GM10847 (cell line): ENCODE results near the gene ADAMTS10.

ENCODE experiments used
- POLR2A ChIP-seq: IDR thresholded peaks from 2 replicates; pipeline ENCODE4 v1.6.1; 2011; ENCODE audit not compliant: insufficient read length; ENCODE audit errors: extremely low read depth

ADAMTS10 gene

GRCh38 chr19:8610041-8610935 lies at the start of gene ADAMTS10:
ADAMTS10 (minus strand) TSS chr19:8610715; CDS start chr19:8605710, 5,005 bp downstream.
- no peak for TF ChIP-seq POLR2A

GRCh38 chr19:8659905-8660304 lies 49.4 kb upstream of the ADAMTS10 start:
- TF ChIP-seq POLR2A = no peak

DNA sequence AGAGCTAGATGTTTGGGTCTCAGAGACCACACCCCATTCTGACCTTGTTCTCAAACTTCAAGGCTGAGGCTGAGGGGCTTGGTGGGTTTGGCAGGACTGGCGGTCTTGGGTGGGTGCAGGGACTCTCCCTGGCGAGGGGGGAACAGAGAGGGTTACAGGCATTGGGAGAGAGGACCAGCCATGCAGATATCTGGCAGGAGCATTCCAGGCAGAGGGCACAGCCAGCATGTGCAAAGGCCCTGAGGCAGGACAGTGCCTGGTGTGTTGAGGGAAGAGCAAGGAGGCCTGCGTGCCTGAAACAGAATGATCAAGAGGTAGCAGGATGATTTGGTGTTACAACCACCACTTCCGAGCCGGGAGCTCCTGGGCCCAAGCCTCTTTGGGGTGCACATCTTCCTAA lies 47.4 kb upstream of the ADAMTS10 start:
- no peak for TF ChIP-seq POLR2A

- TF ChIP-seq POLR2A = no peak
Observed at GRCh38 chr19:8655340-8655709, 44.8 kb upstream of the ADAMTS10 start.

DNA sequence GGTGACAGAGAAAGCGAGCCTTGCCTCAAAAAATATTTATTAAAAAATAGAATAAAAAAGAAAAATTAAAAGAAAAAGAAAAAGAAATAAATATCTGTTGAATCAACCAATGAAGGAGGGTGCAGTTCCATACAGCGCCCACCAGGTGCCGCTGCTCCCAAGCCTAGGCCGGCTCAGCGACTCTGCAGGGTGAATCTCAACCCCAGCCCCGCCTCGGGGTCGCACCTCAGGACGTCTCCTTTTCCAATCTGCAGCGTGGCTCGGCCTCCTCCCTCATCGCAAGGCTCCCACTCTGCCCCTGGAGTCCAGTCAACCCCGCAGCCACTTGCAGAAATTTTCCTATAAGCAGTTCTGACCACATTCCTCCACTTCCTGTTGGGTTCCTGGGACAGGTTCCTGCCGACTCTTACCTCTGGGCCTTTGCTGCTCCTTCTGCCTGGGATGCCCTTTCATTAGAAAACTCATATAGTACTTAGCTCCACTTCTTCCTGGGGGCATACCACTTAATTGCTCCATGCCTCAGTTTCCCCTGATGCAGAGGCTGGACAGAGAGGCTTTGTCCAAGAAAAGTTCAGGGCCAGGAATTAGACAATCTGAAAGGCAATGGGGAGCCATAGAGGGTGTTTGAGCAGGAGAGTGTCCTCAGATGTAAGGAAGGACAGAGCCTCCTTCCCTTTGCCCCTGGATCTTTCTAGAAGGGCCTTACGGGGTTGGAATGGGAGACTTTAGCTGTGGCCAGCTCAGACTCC lies 44.2 kb upstream of the ADAMTS10 start:
- no peak for TF ChIP-seq POLR2A

DNA sequence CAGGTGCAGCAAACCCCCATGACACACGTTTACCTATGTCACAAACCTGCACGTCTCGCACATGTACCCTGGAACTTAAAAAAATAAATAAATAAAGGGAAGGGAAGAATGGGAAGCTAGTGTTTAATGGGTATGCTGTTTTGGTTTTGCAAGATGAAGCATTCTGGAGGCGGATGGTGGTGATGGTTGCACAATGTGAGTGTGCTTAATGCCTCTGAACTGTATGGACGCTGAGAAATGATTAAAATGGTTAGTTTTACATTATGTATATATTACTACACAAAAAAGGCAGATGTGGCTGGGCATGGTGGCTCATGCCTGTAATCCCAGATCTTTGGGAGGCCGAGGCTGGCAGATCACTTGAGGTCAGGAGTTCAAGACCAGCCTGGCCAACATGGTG lies 37.7 kb upstream of the ADAMTS10 start:
- TF ChIP-seq POLR2A = no peak

DNA sequence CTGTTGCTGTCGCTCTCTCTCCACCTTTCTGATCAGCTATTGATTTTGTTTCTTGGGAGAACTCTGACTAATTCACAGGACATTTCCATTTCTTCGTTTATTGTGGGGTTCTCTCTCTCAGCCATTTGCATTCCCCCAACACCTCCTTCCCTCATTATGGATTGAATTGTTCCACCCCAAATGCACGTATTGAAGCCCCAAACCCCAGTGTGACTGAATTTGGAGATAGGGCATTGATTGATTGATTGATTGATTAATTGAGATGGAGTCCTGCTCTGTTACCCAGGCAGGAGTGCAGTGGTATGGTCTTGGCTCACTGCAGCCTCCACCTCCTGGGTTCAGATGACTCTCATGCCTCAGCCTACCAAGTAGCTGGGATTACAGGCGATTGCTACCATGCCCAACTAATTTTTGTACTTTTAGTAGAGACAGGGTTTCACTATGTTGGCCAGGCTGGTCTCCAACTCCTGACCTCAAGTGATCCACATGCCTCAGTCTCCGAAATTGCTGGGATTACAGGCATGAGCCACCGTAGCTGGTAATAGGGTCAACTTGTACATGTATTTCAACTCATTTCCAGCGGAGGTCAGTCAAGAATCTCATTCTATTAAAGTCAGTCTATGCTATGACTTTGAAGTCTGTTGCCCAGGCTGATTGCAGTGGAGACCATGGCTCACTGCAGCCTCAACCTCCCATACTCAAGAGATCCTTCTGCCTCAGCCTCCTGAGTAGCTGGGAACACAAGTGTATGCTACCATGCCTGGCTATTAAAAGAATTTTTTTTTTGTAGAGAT lies 33.5 kb upstream of the ADAMTS10 start:
- TF ChIP-seq POLR2A = no peak

GRCh38 chr19:8642561-8642960 lies 32.0 kb upstream of the ADAMTS10 start:
- no peak for TF ChIP-seq POLR2A

DNA sequence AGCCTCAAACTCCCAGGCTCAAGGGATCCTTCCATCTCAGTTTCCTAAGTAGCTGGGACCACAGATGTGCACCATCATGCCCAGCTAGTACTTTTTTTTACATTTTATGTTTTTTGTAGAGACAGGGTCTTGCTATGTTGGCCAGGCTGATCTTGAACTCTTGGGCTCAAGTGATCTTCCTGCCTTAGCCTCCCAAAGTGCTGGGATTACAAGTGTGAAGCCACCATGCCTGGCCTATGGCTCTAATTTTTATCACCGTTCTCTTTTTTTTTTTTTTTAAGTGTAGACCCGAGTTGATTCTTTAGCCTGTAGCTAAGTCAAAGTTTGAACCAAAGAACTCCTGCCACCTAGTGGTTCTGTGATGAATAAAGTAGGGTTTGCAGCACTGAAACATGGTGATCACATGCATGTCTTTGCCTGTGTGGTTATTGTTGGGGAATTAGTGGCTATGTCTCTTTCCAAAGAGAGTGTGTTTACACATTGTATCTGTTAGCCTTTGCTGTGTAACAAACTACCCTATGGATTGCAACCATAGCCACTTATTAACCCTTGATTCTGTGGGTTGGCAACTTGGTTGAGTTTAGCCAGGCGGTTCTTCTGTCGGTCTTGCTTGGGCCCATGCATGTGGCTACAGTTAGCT lies 31.5 kb upstream of the ADAMTS10 start:
- TF ChIP-seq POLR2A = no peak

GRCh38 chr19:8641221-8641907 lies 30.8 kb upstream of the ADAMTS10 start:
- no peak for TF ChIP-seq POLR2A

GRCh38 chr19:8640402-8641004 lies 30.0 kb upstream of the ADAMTS10 start:
- TF ChIP-seq POLR2A = no peak

- TF ChIP-seq POLR2A = no peak
Observed at GRCh38 chr19:8639821-8640401, 29.4 kb upstream of the ADAMTS10 start.

GRCh38 chr19:8638078-8638619 lies 27.6 kb upstream of the ADAMTS10 start:
- TF ChIP-seq POLR2A = no peak
